B cell (primary cell): ENCODE measurements around the gene TBC1D4. TPM values are rescaled to one million over a fixed set of nuclear protein-coding genes. Genes with fewer than 3 reads are reported as not detected.

Experiments
- ATAC-seq: fragments of 200-7000 bp; cut with Tn5 transposase; one replicate; pipeline ENCODE4 v1.10.0; 2021; ENCODE audit warnings: low read depth, mild to moderate bottlenecking, moderate number of reproducible peaks, moderate library complexity
- CTCF ChIA-PET: fragments of 350-600 bp; sonication (Branson Sonifier 250); formaldehyde crosslinking; loops from one replicate; lab custom pipeline; 2021; ENCODE audit warnings: antibody characterized with exemption, inconsistent platforms; lab: Charles Lee
- POLR2A ChIA-PET: fragments of 350-600 bp; sonication (Branson Sonifier 250); formaldehyde crosslinking; loops from one replicate; lab custom pipeline; 2021; ENCODE audit warnings: antibody characterized with exemption; lab: Charles Lee
- DNase-seq: peaks from one replicate; pipeline ENCODE4 v3.0.0; 2013
- H2AFZ ChIP-seq: 2 replicates; pipeline ENCODE4 v1.6.1; 2012; ENCODE audit warnings: mild to moderate bottlenecking, low read depth, low read length; ENCODE audit not compliant: insufficient read depth, poor library complexity, severe bottlenecking
- H3K27ac ChIP-seq, 2 donors: 1 replicate in 1 of 2; 2 replicates in 1 of 2; pipeline ENCODE4 v1.5.1; 2012 to 2013; ENCODE audit warnings: low read length in 2 of 2, mild to moderate bottlenecking in 2 of 2, moderate library complexity in 1 of 2
- H3K27me3 ChIP-seq, 4 experiments: fragments of 200-600 bp in 1 of 4; sonication (generic) in 1 of 4; replicated peaks in 1 of 4; 1 replicate in 2 of 4; 2 replicates in 2 of 4; pipeline versions ENCODE4 v1.6.1 to v1.7.0; 2013 to 2016; ENCODE audit warnings: low read length in 3 of 4, mild to moderate bottlenecking in 2 of 4, mixed read lengths in 1 of 4, moderate library complexity in 1 of 4; ENCODE audit not compliant: insufficient read depth in 4 of 4, control insufficient read depth in 3 of 4; ENCODE audit errors: control extremely low read depth in 1 of 4
- H3K36me3 ChIP-seq, 2 experiments: replicated peaks in 1 of 2; 1 replicate in 1 of 2; 2 replicates in 1 of 2; pipeline versions ENCODE4 v1.6.1 to v1.7.1; 2013; ENCODE audit warnings: low read length in 1 of 2; ENCODE audit not compliant: insufficient read depth in 2 of 2, control insufficient read depth in 1 of 2; ENCODE audit errors: control extremely low read depth in 1 of 2, extremely low read depth in 1 of 2
- H3K4me1 ChIP-seq, 2 donors: fragments of 200-600 bp in 1 of 2; sonication (generic) in 1 of 2; 1 replicate in 1 of 2; 2 replicates in 1 of 2; pipeline versions ENCODE4 v1.5.1 to v1.6.1; 2013 to 2017; ENCODE audit warnings: low read length in 2 of 2; ENCODE audit not compliant: control insufficient read depth in 2 of 2, insufficient read depth in 2 of 2
- H3K4me2 ChIP-seq: replicated peaks from 2 replicates; pipeline ENCODE3; 2012; ENCODE audit warnings: mild to moderate bottlenecking, low read depth, low read length; ENCODE audit not compliant: poor library complexity, severe bottlenecking
- H3K4me3 ChIP-seq, 5 experiments: fragments of 200-600 bp in 1 of 5; sonication (generic) in 1 of 5; 1 replicate in 3 of 5; 2 replicates in 2 of 5; pipeline versions ENCODE4 v1.5.1 to v1.7.0; 2011 to 2016; ENCODE audit warnings: low read length in 4 of 5, mild to moderate bottlenecking in 4 of 5, low read depth in 2 of 5, control low read depth in 1 of 5, moderate library complexity in 1 of 5; ENCODE audit not compliant: insufficient read depth in 1 of 5; ENCODE audit errors: control extremely low read depth in 1 of 5, extremely low read depth in 1 of 5
- H3K79me2 ChIP-seq: fragments of 200-600 bp; sonication (generic); one replicate; pipeline ENCODE4 v1.6.0; 2016; ENCODE audit warnings: low read length; ENCODE audit not compliant: control insufficient read depth, insufficient read depth
- H3K9ac ChIP-seq: fragments of 200-600 bp; sonication (generic); 2 replicates; pipeline ENCODE4 v1.6.1; 2017; ENCODE audit warnings: mild to moderate bottlenecking, low read length, moderate library complexity
- H3K9me3 ChIP-seq, 3 donors: one replicate each; pipeline versions ENCODE4 v1.6.1 to v1.7.1; 2013; ENCODE audit warnings: low read length in 2 of 3; ENCODE audit not compliant: control insufficient read depth in 2 of 3, insufficient read depth in 1 of 3; ENCODE audit errors: control extremely low read depth in 1 of 3
- H4K20me1 ChIP-seq: 2 replicates; pipeline ENCODE4 v1.6.0; 2012; ENCODE audit warnings: mild to moderate bottlenecking, low read length; ENCODE audit not compliant: insufficient read depth, control insufficient read depth, poor library complexity, severe bottlenecking
- H3K27ac Mint-ChIP-seq: one replicate; pipeline ENCODE4 v1.8.0; 2021; ENCODE audit warnings: mixed read lengths
- H3K27me3 Mint-ChIP-seq: one replicate; pipeline ENCODE4 v1.8.0; 2021; ENCODE audit warnings: mixed read lengths
- H3K4me1 Mint-ChIP-seq: one replicate; pipeline ENCODE4 v1.8.0; 2021; ENCODE audit warnings: mixed read lengths
- H3K4me3 Mint-ChIP-seq: one replicate; pipeline ENCODE4 v1.8.0; 2021; ENCODE audit warnings: mixed read lengths
- H3K9me3 Mint-ChIP-seq: one replicate; pipeline ENCODE4 v1.8.0; 2022; ENCODE audit warnings: mixed read lengths; ENCODE audit not compliant: insufficient read depth
- CTCF ChIP-seq: fragments of 200-600 bp; IDR thresholded peaks from one replicate; pipeline ENCODE4 v1.8.0; 2022; ENCODE audit warnings: antibody characterized with exemption, mild to moderate bottlenecking
- EZH2 ChIP-seq: IDR thresholded peaks from 2 replicates; pipeline ENCODE4 v1.6.1; 2012; ENCODE audit warnings: borderline replicate concordance, low read depth, mild to moderate bottlenecking, moderate library complexity, low read length; ENCODE audit not compliant: insufficient read depth, poor library complexity, severe bottlenecking
- WGBS: methylation state at CpG from one replicate; pipeline ENCODE4 v1.1.5; 2013; ENCODE audit warnings: missing lambda C conversion rate; ENCODE audit not compliant: insufficient coverage; 5-methylcytosine and 5-hydroxymethylcytosine counted together
- intact Hi-C: fragments of 100-400 bp; cut with micrococcal nuclease; formaldehyde crosslinking; loops from one replicate; pipeline ENCODE4 v1.10.0; 2022
- polyA plus RNA-seq: library from polyadenylated mRNA; depleted of rRNA; stranded (reverse); fragments of >200 nt; gene quantifications from 2 replicates; pipeline ENCODE4 v1.2.3, GENCODE V29; 2012
- total RNA-seq, 2 donors: library from RNA; stranded (reverse); fragments of 120-200 nt in 1 of 2; gene quantifications; 1 replicate in 1 of 2; 2 replicates in 1 of 2; pipeline versions ENCODE4 v1.2.3 to v1.2.4, GENCODE V29; 2013 to 2022

The TBC1D4 gene
- total and polyA plus RNA-seq, 2 donors (not counting 1 experiment from before 2014, with no cell fraction given), result 1.6 to 3.5 TPM

- Histone ChIP-seq H3K79me2 (no peaks in the 10 kb centered on the region), H3K27ac (no peak overlapping the region), H3K36me3 (no peaks in the 10 kb centered on the region), H4K20me1 (no peaks in the 10 kb centered on the region), H2AFZ (peak overlapping the region; percentile 90), H3K27me3 (peaks cover 0 to 47% (median 28%) of the 10 kb centered on the region in 4 experiments), H3K4me2 (peak overlapping the region; percentile 96), H3K4me3 (peak overlapping the region; percentile 18 to 83 (median 65)), H3K4me1 (peaks cover 12 to 14% of the 10 kb centered on the region in 2 donors), H3K9me3 (no peaks in the 10 kb centered on the region), H3K9ac (peak overlapping the region; percentile 74)
- intact Hi-C loops, result loop anchor here (1.0 to 5.0 kb wide), 4 partner anchors 56 to 156 kb away; partner anchors contain the start of genes COMMD6, LMO7 and UCHL3
- H3K4me1 Mint-ChIP-seq, result peaks cover 15% of the 10 kb centered on the region
- H3K27ac Mint-ChIP-seq, result no peak overlapping the region
- H3K27me3 Mint-ChIP-seq, result peaks cover 50% of the 10 kb centered on the region
- ChIA-PET POLR2A (no interaction called here), CTCF (interaction anchor here (0.7 to 1.4 kb wide), 7 partner anchors 11 to 114 kb away, joined by 3 to 5 read pairs (median 3); partner anchors contain the start of gene UCHL3)
- ATAC-seq (peak; percentile 29), DNase-seq (peak; percentile 59)
- WGBS, result under 1% methylated on average over 100 of the region's 100 CpGs
- no peaks in the 10 kb centered on the region for H3K9me3 Mint-ChIP-seq
- peak overlapping the region; percentile 91 for H3K4me3 Mint-ChIP-seq
- TF ChIP-seq EZH2 (no peak), CTCF (no peak)
Observed at GRCh38 chr13:75481176-75482069, 546 bp downstream of the TBC1D4 start.
